WTC11 (cell line): ENCODE results near the gene PRR15L. TPM values are rescaled to one million over a fixed set of nuclear protein-coding genes. Genes with fewer than 3 reads are reported as not detected.

Experiments used
- ATAC-seq: fragments of 200-7000 bp; cut with Tn5 transposase; 2 replicates; pipeline ENCODE4 v1.10.0; 2021; ENCODE audit warnings: mild to moderate bottlenecking, moderate library complexity
- CTCF ChIA-PET: fragments of 300-600 bp; sonication (Branson Sonifier 250); formaldehyde crosslinking; loops from one replicate; lab custom pipeline; 2021; ENCODE audit warnings: antibody characterized with exemption; lab: Charles Lee
- POLR2A ChIA-PET: fragments of 350-600 bp; sonication (Branson Sonifier 250); formaldehyde crosslinking; loops from one replicate; lab custom pipeline; 2021; ENCODE audit warnings: antibody characterized with exemption; lab: Charles Lee
- DNase-seq: peaks from one replicate; pipeline ENCODE4 v3.0.0; 2021; ENCODE audit warnings: low spot score
- H3K27ac Mint-ChIP-seq: 2 replicates; pipeline ENCODE4 v1.8.0; 2021; ENCODE audit warnings: mixed read lengths
- H3K27me3 Mint-ChIP-seq: 2 replicates; pipeline ENCODE4 v1.8.0; 2021; ENCODE audit warnings: low read depth, mild to moderate bottlenecking, moderate library complexity, mixed read lengths
- H3K36me3 Mint-ChIP-seq: 2 replicates; pipeline ENCODE4 v1.8.0; 2021; ENCODE audit warnings: mixed read lengths
- H3K4me1 Mint-ChIP-seq: 2 replicates; pipeline ENCODE4 v1.8.0; 2022; ENCODE audit warnings: mixed read lengths
- H3K4me3 Mint-ChIP-seq: 2 replicates; pipeline ENCODE4 v1.8.0; 2021; ENCODE audit warnings: mild to moderate bottlenecking, moderate library complexity, mixed read lengths
- H3K9me3 Mint-ChIP-seq: 2 replicates; pipeline ENCODE4 v1.8.0; 2021; ENCODE audit warnings: mixed read lengths
- ATF1 ChIP-seq: sonication (generic); formaldehyde crosslinking; IDR thresholded peaks from 2 replicates; pipeline ENCODE4 v1.8.1; 2023; ENCODE audit warnings: mild to moderate bottlenecking, moderate library complexity, missing genetic modification reagents
- ATF2 ChIP-seq: sonication (generic); formaldehyde crosslinking; IDR thresholded peaks from 2 replicates; pipeline ENCODE4 v1.8.1; 2022; ENCODE audit warnings: low read depth, missing genetic modification reagents, borderline replicate concordance
- CBFB ChIP-seq: sonication (generic); formaldehyde crosslinking; IDR thresholded peaks from 2 replicates; pipeline ENCODE4 v1.8.1; 2022; ENCODE audit warnings: mild to moderate bottlenecking, low read depth, missing genetic modification reagents
- CDX4 ChIP-seq: fragments of 250-450 bp; sonication (Bioruptor Pico); IDR thresholded peaks from 2 replicates; pipeline ENCODE4 v1.9.0; 2021; ENCODE audit warnings: moderate library complexity, mild to moderate bottlenecking, inconsistent platforms, borderline replicate concordance
- E2F5 ChIP-seq: sonication (generic); formaldehyde crosslinking; IDR thresholded peaks from 2 replicates; pipeline ENCODE4 v1.8.1; 2022; ENCODE audit warnings: mild to moderate bottlenecking, moderate library complexity, missing genetic modification reagents
- ERG ChIP-seq: fragments of 250-450 bp; sonication (Bioruptor Pico); IDR thresholded peaks from 2 replicates; pipeline ENCODE4 v1.8.0; 2021; ENCODE audit warnings: mild to moderate bottlenecking
- ESRRA ChIP-seq: sonication (generic); formaldehyde crosslinking; IDR thresholded peaks from 2 replicates; pipeline ENCODE4 v1.8.1; 2022; ENCODE audit warnings: mild to moderate bottlenecking, missing genetic modification reagents, borderline replicate concordance
- ETV6 ChIP-seq: sonication (generic); formaldehyde crosslinking; IDR thresholded peaks from 2 replicates; pipeline ENCODE4 v1.8.1; 2022; ENCODE audit warnings: mild to moderate bottlenecking, missing genetic modification reagents
- GABPB1 ChIP-seq: sonication (generic); formaldehyde crosslinking; IDR thresholded peaks from 2 replicates; pipeline ENCODE4 v1.8.1; 2023; ENCODE audit warnings: mild to moderate bottlenecking, missing genetic modification reagents
- HMGA2 ChIP-seq: fragments of 250-450 bp; sonication (Bioruptor Pico); IDR thresholded peaks from 2 replicates; pipeline ENCODE4 v1.4.0; 2021; ENCODE audit warnings: mild to moderate bottlenecking, moderate library complexity
- IRF1 ChIP-seq: sonication (generic); formaldehyde crosslinking; IDR thresholded peaks from 2 replicates; pipeline ENCODE4 v1.8.0; 2023; ENCODE audit warnings: missing genetic modification reagents
- MAX ChIP-seq: sonication (generic); formaldehyde crosslinking; IDR thresholded peaks from 2 replicates; pipeline ENCODE4 v1.8.0; 2022; ENCODE audit warnings: mild to moderate bottlenecking, missing genetic modification reagents
- NR1H2 ChIP-seq: sonication (generic); formaldehyde crosslinking; IDR thresholded peaks from 2 replicates; pipeline ENCODE4 v1.9.0; 2021; ENCODE audit warnings: mild to moderate bottlenecking, moderate library complexity, missing genetic modification reagents
- RELA ChIP-seq: sonication (generic); formaldehyde crosslinking; IDR thresholded peaks from 2 replicates; pipeline ENCODE4 v1.8.1; 2022; ENCODE audit warnings: missing genetic modification reagents, mild to moderate bottlenecking, borderline replicate concordance
- TEAD4 ChIP-seq: sonication (generic); formaldehyde crosslinking; IDR thresholded peaks from 2 replicates; pipeline ENCODE4 v1.8.0; 2022; ENCODE audit warnings: mild to moderate bottlenecking, missing genetic modification reagents
- USF1 ChIP-seq: sonication (generic); formaldehyde crosslinking; IDR thresholded peaks from 2 replicates; pipeline ENCODE4 v1.8.0; 2022; ENCODE audit warnings: mild to moderate bottlenecking, missing genetic modification reagents
- ZNF121 ChIP-seq: sonication (generic); formaldehyde crosslinking; IDR thresholded peaks from 2 replicates; pipeline ENCODE4 v1.8.0; 2023; ENCODE audit warnings: missing genetic modification reagents
- ZNF232 ChIP-seq: sonication (generic); formaldehyde crosslinking; IDR thresholded peaks from 2 replicates; pipeline ENCODE4 v1.8.0; 2022; ENCODE audit warnings: mild to moderate bottlenecking, missing genetic modification reagents
- ZNF317 ChIP-seq: sonication (generic); formaldehyde crosslinking; IDR thresholded peaks from 2 replicates; pipeline ENCODE4 v1.8.1; 2023; ENCODE audit warnings: low read depth, mild to moderate bottlenecking, moderate library complexity, missing genetic modification reagents, borderline replicate concordance
- ZNF396 ChIP-seq: fragments of 250-450 bp; sonication (Bioruptor Pico); IDR thresholded peaks from 2 replicates; pipeline ENCODE4 v1.8.0; 2021; ENCODE audit warnings: mild to moderate bottlenecking, moderate library complexity, borderline replicate concordance
- ZNF423 ChIP-seq: fragments of 250-450 bp; sonication (Bioruptor Pico); IDR thresholded peaks from 2 replicates; pipeline ENCODE4 v2.1.2; 2022; ENCODE audit warnings: mild to moderate bottlenecking, moderate library complexity
- total RNA-seq: library from RNA; stranded (reverse); gene quantifications from 3 replicates; pipeline ENCODE4 v1.2.3, GENCODE V29; 2021

Gene PRR15L
- total RNA-seq, 1 experiment from 2014 or later: 0.59 TPM

GRCh38 chr17:47945080-47945479 lies 12.6 kb downstream of the PRR15L start:
- Mint-ChIP-seq H3K9me3 (peaks cover 5% of the 10 kb centered on the region), H3K27ac (no peak overlapping the region)
- TF ChIP-seq ERG (CRISPR knock-in tag) (no peak), IRF1 (no peak), GABPB1 (CRISPR knock-in tag) (no peak), HMGA2 (CRISPR knock-in tag) (no peak), ZNF317 (CRISPR knock-in tag) (no peak)
- TF ChIP-seq, all 79 proteins: peak for 0
- Mint-ChIP-seq H3K27me3 (peaks cover 18% of the 10 kb centered on the region), H3K4me1 (peaks cover 30% of the 10 kb centered on the region), H3K4me3 (no peak overlapping the region), H3K36me3 (peaks cover 10% of the 10 kb centered on the region)
- POLR2A ChIA-PET: no interaction called here
- DNase-seq (no peak), ATAC-seq (no peak)
- CTCF ChIA-PET: interaction anchor here (0.8 to 1.5 kb wide), 4 partner anchors 14 to 101 kb away, joined by 3 to 5 read pairs (median 3); partner anchors contain the start of gene CDK5RAP3

GRCh38 chr17:47942568-47942967 lies 15.1 kb downstream of the PRR15L start:
- Mint-ChIP-seq H3K27ac (no peak overlapping the region), H3K36me3 (peaks cover 10% of the 10 kb centered on the region), H3K4me3 (peak overlapping the region; percentile 80), H3K4me1 (peaks cover 18% of the 10 kb centered on the region), H3K9me3 (peaks cover 5% of the 10 kb centered on the region), H3K27me3 (peaks cover 30% of the 10 kb centered on the region)
- DNase-seq: no peak
- TF ChIP-seq ATF1 (CRISPR knock-in tag): no peak
- TF ChIP-seq ZNF121 (CRISPR knock-in tag): peak; percentile 24; the same call in 1 of the 2 replicates
- ChIA-PET CTCF (interaction anchor here (1.3 to 4.0 kb wide), 15 partner anchors 10 to 111 kb away, joined by 4 to 42 read pairs (median 10); partner anchors contain the start of genes CDK5RAP3, LRRC46, MRPL10 and PRR15L), POLR2A (no interaction called here)
- ATAC-seq: no peak

- Mint-ChIP-seq H3K4me3 (peak overlapping the region; percentile 80), H3K4me1 (peaks cover 16% of the 10 kb centered on the region), H3K9me3 (peaks cover 5% of the 10 kb centered on the region), H3K27ac (no peak overlapping the region), H3K36me3 (peaks cover 10% of the 10 kb centered on the region), H3K27me3 (peaks cover 30% of the 10 kb centered on the region)
- DNase-seq (no peak), ATAC-seq (no peak)
- ChIA-PET POLR2A (interaction anchor here (1.1 kb wide), 1 partner anchor 114 kb away, joined by 3 read pairs; no protein-coding TSS in a partner anchor), CTCF (interaction anchor here (1.1 to 4.0 kb wide), 18 partner anchors 8 to 111 kb away, joined by 4 to 42 read pairs (median 10); partner anchors contain the start of genes CDK5RAP3, LRRC46, MRPL10 and PRR15L)
- TF ChIP-seq ZNF396 (CRISPR knock-in tag): no peak
- no peak for TF ChIP-seq RELA (CRISPR knock-in tag)
- TF ChIP-seq CDX4 (CRISPR knock-in tag): no peak
- no peak for TF ChIP-seq ETV6 (CRISPR knock-in tag)
- TF ChIP-seq TEAD4 (CRISPR knock-in tag): no peak
- no peak for TF ChIP-seq CBFB (CRISPR knock-in tag)
- TF ChIP-seq NR1H2 (CRISPR knock-in tag): no peak
These were observed 15.6 kb downstream of the PRR15L start for GRCh38 chr17:47942096-47942510.

GRCh38 chr17:47941246-47942095 lies 16.2 kb downstream of the PRR15L start, which contains the start of gene PNPO:
PNPO (plus strand) TSS chr17:47941571; CDS start chr17:47941676, 105 bp downstream.
- H3K4me3 Mint-ChIP-seq: peak within 1 kb of the TSS; percentile 80
- peaks cover 14% of the 10 kb centered on the region for H3K4me1 Mint-ChIP-seq
- peaks cover 10% of the 10 kb centered on the region for H3K36me3 Mint-ChIP-seq
- CTCF ChIA-PET: interaction anchor here (0.7 to 4.0 kb wide), 25 partner anchors 9 to 110 kb away, joined by 3 to 42 read pairs (median 7); partner anchors contain the start of genes CDK5RAP3, LRRC46, MRPL10 and PRR15L
- H3K27me3 Mint-ChIP-seq: peaks cover 30% of the 10 kb centered on the region
- no peak within 1 kb of the TSS for H3K27ac Mint-ChIP-seq
- ATAC-seq: peak; percentile 99
- peak; percentile 90 for DNase-seq
- POLR2A ChIA-PET: interaction anchor here (0.6 to 1.2 kb wide), 5 partner anchors 13 to 115 kb away, joined by 3 to 8 read pairs (median 3); partner anchors contain the start of genes CDK5RAP3 and PRR15L
- peaks cover 5% of the 10 kb centered on the region for H3K9me3 Mint-ChIP-seq
- TF ChIP-seq MAX (peak; percentile 95), E2F5 (CRISPR knock-in tag) (peak; percentile 67; the same call in 1 of the 2 replicates), USF1 (CRISPR knock-in tag) (peak; percentile 79), ATF2 (no peak), ZNF232 (CRISPR knock-in tag) (peak; percentile 76), GABPB1 (CRISPR knock-in tag) (peak; percentile 58), ESRRA (0 out of 2 replicates have a peak, but pooled peaks have one; percentile 31), ZNF423 (no peak)
